Progenitor cell of endocrine pancreas (in vitro differentiated cells): ENCODE results near the gene QRICH1. TPM values are rescaled to one million over a fixed set of nuclear protein-coding genes. Genes with fewer than 3 reads are reported as not detected.
A peak's percentile ranks its signal among the peaks of the same experiment; 100 is the strongest.

Experiments used
- DNase-seq: peaks from one replicate; pipeline ENCODE4 v3.0.0; 2021; ENCODE audit warnings: low spot score; ENCODE audit not compliant: unreplicated experiment
- H3K27ac Mint-ChIP-seq: 2 replicates; pipeline ENCODE4 v1.8.0; 2021; ENCODE audit warnings: mild to moderate bottlenecking, moderate library complexity, mixed read lengths
- H3K27me3 Mint-ChIP-seq: 2 replicates; pipeline ENCODE4 v1.8.0; 2021; ENCODE audit warnings: mixed read lengths
- H3K36me3 Mint-ChIP-seq: 2 replicates; pipeline ENCODE4 v1.8.0; 2022; ENCODE audit warnings: mixed read lengths; ENCODE audit not compliant: insufficient read depth
- H3K4me1 Mint-ChIP-seq: 2 replicates; pipeline ENCODE4 v1.8.0; 2021; ENCODE audit warnings: low read depth, mixed read lengths
- H3K4me3 Mint-ChIP-seq: 2 replicates; pipeline ENCODE4 v1.8.0; 2021; ENCODE audit warnings: low read depth, mild to moderate bottlenecking, moderate library complexity, mixed read lengths
- H3K9me3 Mint-ChIP-seq: 2 replicates; pipeline ENCODE4 v1.8.0; 2021; ENCODE audit warnings: low read depth, mixed read lengths
- CTCF ChIP-seq: fragments of 200-600 bp; sonication (generic); IDR thresholded peaks from one replicate; pipeline ENCODE4 v1.5.0; 2021; ENCODE audit warnings: antibody characterized with exemption, mild to moderate bottlenecking; ENCODE audit not compliant: unreplicated experiment
- total RNA-seq: library from RNA; stranded (reverse); gene quantifications from 2 replicates; pipeline ENCODE4 v1.2.1, GENCODE V29; 2021

The QRICH1 gene
- total RNA-seq, 1 donor from 2014 or later = 130 TPM

DNA sequence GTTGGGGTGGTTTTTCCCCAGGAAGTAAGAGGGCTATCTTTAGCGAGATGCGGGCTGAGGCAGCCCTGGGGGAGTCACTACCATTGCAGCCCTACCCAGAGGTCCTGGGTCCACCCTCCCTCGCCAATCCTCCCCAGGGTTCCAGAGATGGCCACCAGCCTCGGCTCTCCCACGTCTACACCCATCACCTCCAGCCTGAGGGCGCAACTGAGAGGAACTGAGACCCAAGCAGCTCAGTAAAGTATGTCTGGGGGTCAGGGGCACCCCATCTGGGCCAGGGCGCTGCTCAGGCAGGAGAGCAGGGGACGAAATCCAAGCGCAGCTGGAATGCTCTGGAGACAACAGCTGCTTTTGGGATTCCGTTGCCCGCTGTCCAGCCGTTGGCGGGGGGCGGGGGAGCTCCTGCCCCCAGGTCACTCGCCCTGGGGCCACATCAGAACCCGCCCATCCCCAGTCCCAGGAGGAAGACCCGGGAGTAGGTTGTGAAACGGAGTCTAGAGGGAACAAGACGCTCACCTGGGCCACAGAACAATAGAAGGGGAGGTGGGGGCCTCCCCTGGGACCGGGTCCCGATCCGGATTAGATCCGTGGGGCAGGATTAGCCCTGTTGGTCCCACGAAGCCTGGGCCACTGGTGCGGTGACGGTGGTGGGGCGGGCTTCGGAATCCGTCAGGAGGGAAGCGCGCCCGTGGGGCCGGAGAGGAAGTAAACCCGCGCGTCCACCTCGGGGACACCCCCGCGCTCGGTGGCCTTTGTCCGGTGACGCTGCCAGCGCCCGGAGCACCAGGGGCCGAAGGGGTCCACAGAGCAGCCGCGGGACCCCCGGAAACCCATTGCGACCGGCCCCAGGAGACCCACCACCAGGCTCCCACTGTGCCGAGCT, 73.3 kb downstream of the QRICH1 start:
- Mint-ChIP-seq H3K27ac (peak overlapping the region; percentile 99), H3K36me3 (peaks cover 11% of the 10 kb centered on the region), H3K4me1 (peaks cover 25% of the 10 kb centered on the region), H3K27me3 (no peaks in the 10 kb centered on the region), H3K9me3 (no peaks in the 10 kb centered on the region), H3K4me3 (peak overlapping the region; percentile 94)
- DNase-seq = no peak
- no peak for TF ChIP-seq CTCF

DNA sequence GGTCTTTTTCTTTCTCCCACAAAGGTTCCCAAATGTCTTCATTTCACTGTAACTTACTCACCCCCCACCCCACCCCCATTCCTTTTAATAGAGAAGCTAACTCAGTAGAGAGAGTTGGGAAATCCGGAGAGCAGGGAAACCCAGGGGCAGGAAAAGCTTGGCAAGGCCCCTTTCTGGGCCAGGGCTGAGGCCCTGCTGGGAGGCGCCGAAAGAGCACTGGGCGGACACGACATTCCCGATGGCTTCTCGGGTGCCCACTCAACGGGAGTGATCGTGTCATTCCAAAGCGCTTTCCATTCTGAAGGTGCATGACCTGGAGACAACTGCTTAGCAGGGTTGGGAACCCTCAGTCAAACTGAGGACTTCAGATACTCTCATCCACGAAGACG, 73.9 kb downstream of the QRICH1 start:
- no peak for TF ChIP-seq CTCF
- peak overlapping the region; percentile 94 for H3K4me3 Mint-ChIP-seq
- peaks cover 25% of the 10 kb centered on the region for H3K4me1 Mint-ChIP-seq
- H3K27me3 Mint-ChIP-seq = no peaks in the 10 kb centered on the region
- peak overlapping the region; percentile 95 for H3K27ac Mint-ChIP-seq
- peaks cover 14% of the 10 kb centered on the region for H3K36me3 Mint-ChIP-seq
- H3K9me3 Mint-ChIP-seq = no peaks in the 10 kb centered on the region
- no peak for DNase-seq

DNA sequence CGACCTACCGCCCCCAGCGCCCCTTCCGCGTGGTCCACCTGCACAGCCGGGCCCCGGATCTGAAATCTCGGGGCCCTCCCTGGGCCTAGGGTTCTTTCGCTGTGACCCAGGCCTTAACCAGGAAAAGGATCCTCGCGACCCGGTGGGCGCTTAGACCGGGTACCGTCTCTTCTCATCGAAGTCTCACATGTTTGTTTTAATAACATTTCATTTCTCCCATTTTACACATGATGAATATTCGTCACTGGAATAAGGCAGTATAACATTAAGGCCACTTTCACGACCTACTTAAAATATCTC, 75.2 kb downstream of the QRICH1 start:
- Mint-ChIP-seq H3K9me3 (no peaks in the 10 kb centered on the region), H3K27me3 (no peaks in the 10 kb centered on the region), H3K4me1 (peaks cover 25% of the 10 kb centered on the region), H3K27ac (peak overlapping the region; percentile 93), H3K4me3 (peak overlapping the region; percentile 94), H3K36me3 (peaks cover 15% of the 10 kb centered on the region)
- no peak for TF ChIP-seq CTCF
- no peak for DNase-seq

- peaks cover 13% of the 10 kb centered on the region for H3K36me3 Mint-ChIP-seq
- peak within 1 kb of the TSS; percentile 93 for H3K27ac Mint-ChIP-seq
- peaks cover 23% of the 10 kb centered on the region for H3K4me1 Mint-ChIP-seq
- H3K4me3 Mint-ChIP-seq = peak within 1 kb of the TSS; percentile 94
- no peaks in the 10 kb centered on the region for H3K27me3 Mint-ChIP-seq
- DNase-seq = peak; percentile 47
- H3K9me3 Mint-ChIP-seq = no peaks in the 10 kb centered on the region
- no peak for TF ChIP-seq CTCF
Measured at GRCh38 chr3:49017971-49018706, 75.7 kb downstream of the QRICH1 start, which contains the start of gene DALRD3. DALRD3 (minus strand) TSS chr3:49018580; CDS start chr3:49018564, 16 bp downstream.

GRCh38 chr3:49017229-49017970, 76.5 kb downstream of the QRICH1 start:
- peak overlapping the region; percentile 94 for H3K4me3 Mint-ChIP-seq
- TF ChIP-seq CTCF = no peak
- no peak for DNase-seq
- H3K36me3 Mint-ChIP-seq = peaks cover 12% of the 10 kb centered on the region
- H3K4me1 Mint-ChIP-seq = peaks cover 16% of the 10 kb centered on the region
- no peaks in the 10 kb centered on the region for H3K9me3 Mint-ChIP-seq
- H3K27ac Mint-ChIP-seq = peak overlapping the region; percentile 76
- no peaks in the 10 kb centered on the region for H3K27me3 Mint-ChIP-seq
